GM12874 (cell line): ENCODE data around the gene B4GALT5.

Experiments
- TF ChIP-seq, protein P1 (sequence below): IDR thresholded peaks from 2 replicates; pipeline ENCODE4 v1.5.1; 2011; ENCODE audit warnings: low read depth, mild to moderate bottlenecking, control low read depth, low read length, moderate library complexity; ENCODE audit not compliant: insufficient read depth

The B4GALT5 gene

DNA sequence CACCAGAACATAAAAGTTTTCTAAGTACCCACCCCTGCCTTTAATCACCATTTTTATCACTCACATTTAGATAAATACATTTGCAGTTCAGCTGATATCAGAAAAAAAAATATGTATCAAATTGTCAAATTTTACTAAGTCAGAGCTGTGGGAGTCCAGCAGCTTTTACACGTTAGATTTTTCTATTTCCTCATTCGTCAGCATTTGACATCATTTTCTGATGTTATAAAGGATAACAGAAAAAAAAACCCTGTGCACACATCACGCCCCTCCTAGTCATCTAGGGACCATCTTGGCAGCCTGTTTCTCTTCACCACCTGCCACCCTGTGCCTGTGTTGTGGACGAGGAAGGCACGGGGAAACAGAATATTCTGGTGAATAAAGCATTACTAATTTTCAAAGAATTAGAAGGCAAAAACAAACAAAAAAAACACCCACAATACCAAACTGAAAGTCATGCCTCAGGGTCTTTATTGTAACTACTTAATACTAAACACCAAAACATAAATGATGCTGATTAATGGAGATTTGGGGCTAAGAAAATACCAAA is 12.4 kb downstream of the B4GALT5 start:
- TF ChIP-seq, protein P1, sequence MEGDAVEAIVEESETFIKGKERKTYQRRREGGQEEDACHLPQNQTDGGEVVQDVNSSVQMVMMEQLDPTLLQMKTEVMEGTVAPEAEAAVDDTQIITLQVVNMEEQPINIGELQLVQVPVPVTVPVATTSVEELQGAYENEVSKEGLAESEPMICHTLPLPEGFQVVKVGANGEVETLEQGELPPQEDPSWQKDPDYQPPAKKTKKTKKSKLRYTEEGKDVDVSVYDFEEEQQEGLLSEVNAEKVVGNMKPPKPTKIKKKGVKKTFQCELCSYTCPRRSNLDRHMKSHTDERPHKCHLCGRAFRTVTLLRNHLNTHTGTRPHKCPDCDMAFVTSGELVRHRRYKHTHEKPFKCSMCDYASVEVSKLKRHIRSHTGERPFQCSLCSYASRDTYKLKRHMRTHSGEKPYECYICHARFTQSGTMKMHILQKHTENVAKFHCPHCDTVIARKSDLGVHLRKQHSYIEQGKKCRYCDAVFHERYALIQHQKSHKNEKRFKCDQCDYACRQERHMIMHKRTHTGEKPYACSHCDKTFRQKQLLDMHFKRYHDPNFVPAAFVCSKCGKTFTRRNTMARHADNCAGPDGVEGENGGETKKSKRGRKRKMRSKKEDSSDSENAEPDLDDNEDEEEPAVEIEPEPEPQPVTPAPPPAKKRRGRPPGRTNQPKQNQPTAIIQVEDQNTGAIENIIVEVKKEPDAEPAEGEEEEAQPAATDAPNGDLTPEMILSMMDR: no peak

DNA sequence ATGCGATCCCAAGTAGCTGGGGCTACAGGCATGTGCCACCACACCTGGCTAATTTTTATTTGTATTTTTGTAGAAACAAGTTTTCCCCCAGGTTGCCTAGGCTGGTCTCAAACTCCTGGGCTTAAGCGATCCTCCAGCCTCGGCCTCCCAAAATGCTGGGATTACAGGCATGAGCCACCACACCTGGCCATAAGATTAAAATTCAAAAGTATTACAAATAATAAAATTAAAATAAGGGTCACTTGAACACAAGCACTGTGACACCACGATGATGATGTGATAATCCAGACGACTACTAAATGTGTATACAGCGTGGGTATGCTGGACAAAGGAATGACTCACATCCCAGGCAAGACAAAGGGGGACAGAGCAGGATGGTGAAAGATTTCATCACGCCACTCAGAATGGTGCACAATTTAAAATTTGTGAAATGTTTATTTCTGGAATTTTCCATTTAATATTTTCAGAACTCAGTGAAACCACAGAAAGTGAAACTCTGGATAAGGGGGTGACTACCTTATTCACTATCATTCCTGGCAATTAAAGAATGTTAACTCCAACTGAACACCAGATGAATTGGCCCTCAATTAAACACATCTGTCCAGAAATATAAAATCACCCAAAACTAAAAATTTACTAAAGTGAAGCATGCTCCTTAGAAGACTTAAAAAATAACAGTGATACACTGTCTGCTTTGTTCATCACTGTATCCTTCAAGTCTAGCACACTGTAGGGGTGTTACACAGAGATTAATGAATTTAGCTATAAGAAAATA is 13.1 kb downstream of the B4GALT5 start:
- TF ChIP-seq, protein P1: no peak

DNA sequence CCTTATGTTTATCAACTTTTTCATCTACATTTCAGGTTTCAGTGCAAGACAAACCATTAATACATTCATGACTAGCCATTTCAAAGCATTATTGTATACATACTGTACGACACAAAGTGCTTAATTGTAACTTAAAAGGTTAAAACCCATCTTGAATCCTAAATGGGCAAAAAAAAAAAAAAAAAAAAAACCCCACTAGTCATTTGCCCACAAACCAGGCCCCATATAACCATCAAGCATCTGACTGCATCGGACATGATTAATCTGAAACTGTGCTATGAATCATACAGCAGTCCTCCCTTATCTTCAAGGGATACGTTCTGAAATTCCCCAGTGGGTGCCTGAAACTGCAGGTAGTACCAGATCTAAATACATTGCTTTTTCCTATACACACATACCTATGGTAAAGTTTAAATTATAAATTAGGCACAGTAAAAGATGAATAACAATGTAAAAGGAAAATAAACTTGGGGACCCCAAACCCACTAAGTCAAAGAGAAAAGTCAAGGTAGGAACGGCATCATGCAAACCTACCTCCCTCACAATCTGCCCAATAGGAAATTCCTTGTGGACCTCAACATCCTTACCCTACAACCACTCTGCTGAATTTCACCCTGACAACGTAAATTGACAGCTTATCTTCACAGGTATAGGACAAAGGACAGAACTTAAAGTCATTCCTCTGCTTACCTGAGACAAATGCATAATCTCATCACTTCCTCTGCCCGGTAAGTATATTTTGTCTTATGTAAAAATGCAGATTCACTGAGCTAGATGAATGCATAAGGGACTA is 14.3 kb downstream of the B4GALT5 start:
- TF ChIP-seq, protein P1: no peak

DNA sequence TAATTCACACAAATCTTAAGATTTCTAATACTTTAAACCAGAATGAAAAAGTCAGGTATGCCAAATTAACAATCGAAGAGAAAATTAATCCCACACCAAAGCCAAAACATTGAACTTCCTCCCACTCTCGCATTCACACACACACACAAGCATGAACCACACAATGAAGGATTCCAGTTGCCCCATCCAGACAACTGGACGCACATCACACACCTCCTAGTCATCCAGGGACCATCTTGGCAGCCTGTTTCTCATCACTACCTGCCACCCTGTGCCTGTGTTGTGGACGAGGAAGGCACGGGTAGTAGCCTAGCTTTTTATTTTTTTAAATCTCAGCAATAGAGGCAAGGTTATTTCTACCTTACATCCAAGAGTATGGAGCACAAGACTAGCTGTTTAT is 15.2 kb downstream of the B4GALT5 start:
- TF ChIP-seq, protein P1: no peak

DNA sequence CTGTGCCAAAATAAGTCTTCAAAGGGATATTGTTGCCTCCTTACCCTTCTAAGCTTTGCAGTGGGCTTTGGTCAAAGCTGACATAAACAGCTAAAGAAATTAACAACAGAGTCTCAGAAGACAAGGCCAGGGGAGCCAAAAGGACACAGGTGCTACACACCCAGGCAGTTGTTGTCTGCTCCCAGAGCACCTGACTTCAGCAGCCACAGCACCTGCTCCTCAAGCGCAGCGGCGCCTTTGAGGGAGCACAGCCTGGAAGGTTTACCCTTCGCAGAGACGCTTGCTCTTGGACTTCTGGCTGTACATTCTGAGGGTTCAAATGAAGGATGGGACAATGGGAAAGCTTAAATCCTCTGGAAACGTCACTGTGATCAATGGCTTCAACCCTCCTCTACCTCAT is 16.6 kb downstream of the B4GALT5 start:
- TF ChIP-seq, protein P1: no peak

DNA sequence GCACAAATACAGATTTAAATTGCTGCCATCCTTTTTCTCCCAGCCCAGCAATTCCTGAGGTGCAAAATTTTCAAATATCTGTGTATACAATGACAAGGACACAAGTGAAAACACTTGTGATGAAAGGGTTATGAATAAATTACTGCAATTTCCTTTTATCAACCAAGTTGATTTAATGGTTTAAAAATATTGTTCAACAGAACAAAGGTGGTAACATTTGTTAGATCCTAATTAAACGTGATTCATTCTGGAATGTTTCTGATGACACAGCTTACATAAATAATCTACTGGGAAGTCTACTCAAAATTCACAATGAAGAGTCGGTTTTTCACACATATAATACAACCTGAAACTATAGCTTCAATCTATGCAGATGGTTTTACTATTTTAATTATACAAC is 17.1 kb downstream of the B4GALT5 start:
- TF ChIP-seq, protein P1: no peak

DNA sequence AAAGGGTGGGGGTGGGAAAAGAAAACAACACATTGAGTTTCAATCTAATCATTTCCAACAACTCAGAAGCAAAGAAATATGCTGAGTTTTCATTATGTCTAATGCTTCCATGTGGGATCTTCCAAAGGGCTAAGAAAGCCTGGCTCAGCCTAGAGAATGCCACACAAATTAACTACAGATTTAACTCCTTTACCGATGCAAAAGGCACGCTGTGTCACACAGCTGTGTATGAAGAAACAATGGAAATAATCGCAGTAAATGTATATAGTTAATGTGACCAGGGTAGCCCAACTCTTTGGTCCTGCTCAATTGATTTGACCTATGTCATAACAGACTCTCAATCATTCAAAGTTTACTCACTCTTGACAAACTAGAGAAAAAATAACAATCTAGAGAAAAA is 17.8 kb downstream of the B4GALT5 start:
- TF ChIP-seq, protein P1: no peak
